Activated CD4-positive, alpha-beta memory T cell treated with anti-CD3 and anti-CD28 coated beads for 36 hours (primary cell): ENCODE measurements around the gene SERINC5. TPM values are rescaled to one million over a fixed set of nuclear protein-coding genes. Genes with fewer than 3 reads are reported as not detected.
A peak's percentile ranks its signal among the peaks of the same experiment; 100 is the strongest.

ENCODE experiments used
- CTCF ChIA-PET: fragments of 350-600 bp; sonication (Branson Sonifier 250); formaldehyde crosslinking; loops from one replicate; lab custom pipeline; 2021; ENCODE audit warnings: antibody characterized with exemption, inconsistent platforms; lab: Charles Lee
- POLR2A ChIA-PET: fragments of 350-600 bp; sonication (Branson Sonifier 250); formaldehyde crosslinking; loops from one replicate; lab custom pipeline; 2021; ENCODE audit warnings: antibody characterized with exemption; lab: Charles Lee
- DNase-seq: peaks from one replicate; pipeline ENCODE4 v3.0.0-alpha.2; 2020
- H3K27ac Mint-ChIP-seq: one replicate; pipeline ENCODE4 v1.8.0; 2021; ENCODE audit warnings: mixed read lengths
- H3K27me3 Mint-ChIP-seq: one replicate; pipeline ENCODE4 v1.8.0; 2021; ENCODE audit warnings: mixed read lengths
- H3K36me3 Mint-ChIP-seq: one replicate; pipeline ENCODE4 v1.8.0; 2021; ENCODE audit warnings: mixed read lengths
- H3K4me1 Mint-ChIP-seq: one replicate; pipeline ENCODE4 v1.8.0; 2021; ENCODE audit warnings: low read depth, mixed read lengths
- H3K4me3 Mint-ChIP-seq: one replicate; pipeline ENCODE4 v1.8.0; 2021; ENCODE audit warnings: mild to moderate bottlenecking, mixed read lengths
- H3K9me3 Mint-ChIP-seq: one replicate; pipeline ENCODE4 v1.8.0; 2021; ENCODE audit warnings: mixed read lengths
- intact Hi-C: fragments of 100-400 bp; cut with micrococcal nuclease; formaldehyde crosslinking; loops from one replicate; pipeline ENCODE4 v1.15.1; 2023
- total RNA-seq, 2 experiments: library from RNA; stranded (reverse); gene quantifications; one replicate each; pipeline ENCODE4 v1.2.3, GENCODE V29; 2021

Gene SERINC5
- total RNA-seq, 2 experiments from 2014 or later = 42.8 to 48.0 TPM

GRCh38 chr5:80225934-80226326, 29.9 kb downstream of the SERINC5 start:
- peak; percentile 7 for DNase-seq
- no peaks in the 10 kb centered on the region for H3K27me3 Mint-ChIP-seq
- no peaks in the 10 kb centered on the region for H3K9me3 Mint-ChIP-seq
- peaks cover 7% of the 10 kb centered on the region for H3K36me3 Mint-ChIP-seq
- no peak overlapping the region for H3K27ac Mint-ChIP-seq
- intact Hi-C loops = no loop called here
- ChIA-PET POLR2A (no interaction called here), CTCF (no interaction called here)
- peaks cover 55% of the 10 kb centered on the region for H3K4me1 Mint-ChIP-seq
- H3K4me3 Mint-ChIP-seq = no peak overlapping the region

GRCh38 chr5:80225189-80225933, 30.5 kb downstream of the SERINC5 start:
- peak; percentile 2 for DNase-seq
- CTCF ChIA-PET = no interaction called here
- Mint-ChIP-seq H3K4me1 (peaks cover 55% of the 10 kb centered on the region), H3K27me3 (no peaks in the 10 kb centered on the region), H3K9me3 (no peaks in the 10 kb centered on the region), H3K36me3 (peaks cover 7% of the 10 kb centered on the region), H3K27ac (peak overlapping the region; percentile 10), H3K4me3 (no peak overlapping the region)
- POLR2A ChIA-PET = no interaction called here
- intact Hi-C loops = no loop called here

DNA sequence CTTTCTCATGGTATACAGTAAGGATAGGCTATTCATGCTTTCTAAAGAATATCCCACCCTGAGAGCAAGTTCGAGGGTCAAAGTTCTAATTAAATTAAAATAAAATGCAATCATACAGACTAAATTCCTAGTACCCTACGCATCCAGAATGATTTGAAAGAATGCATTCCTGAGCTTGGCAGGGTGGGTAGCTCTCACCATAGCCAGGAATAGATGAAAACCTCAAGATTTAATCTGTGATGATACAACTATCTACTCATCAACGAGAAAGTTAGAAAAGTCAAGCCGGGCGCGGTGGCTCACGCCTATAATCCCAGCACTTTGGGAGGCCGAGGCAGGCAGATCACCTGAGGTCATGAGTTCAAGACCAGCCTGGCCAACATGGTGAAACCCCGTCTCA, 32.3 kb downstream of the SERINC5 start:
- CTCF ChIA-PET = no interaction called here
- no peaks in the 10 kb centered on the region for H3K9me3 Mint-ChIP-seq
- intact Hi-C loops = no loop called here
- H3K4me3 Mint-ChIP-seq = no peak overlapping the region
- peak; percentile 7 for DNase-seq
- no peak overlapping the region for H3K27ac Mint-ChIP-seq
- no peaks in the 10 kb centered on the region for H3K27me3 Mint-ChIP-seq
- POLR2A ChIA-PET = no interaction called here
- peaks cover 9% of the 10 kb centered on the region for H3K36me3 Mint-ChIP-seq
- H3K4me1 Mint-ChIP-seq = peaks cover 58% of the 10 kb centered on the region

DNA sequence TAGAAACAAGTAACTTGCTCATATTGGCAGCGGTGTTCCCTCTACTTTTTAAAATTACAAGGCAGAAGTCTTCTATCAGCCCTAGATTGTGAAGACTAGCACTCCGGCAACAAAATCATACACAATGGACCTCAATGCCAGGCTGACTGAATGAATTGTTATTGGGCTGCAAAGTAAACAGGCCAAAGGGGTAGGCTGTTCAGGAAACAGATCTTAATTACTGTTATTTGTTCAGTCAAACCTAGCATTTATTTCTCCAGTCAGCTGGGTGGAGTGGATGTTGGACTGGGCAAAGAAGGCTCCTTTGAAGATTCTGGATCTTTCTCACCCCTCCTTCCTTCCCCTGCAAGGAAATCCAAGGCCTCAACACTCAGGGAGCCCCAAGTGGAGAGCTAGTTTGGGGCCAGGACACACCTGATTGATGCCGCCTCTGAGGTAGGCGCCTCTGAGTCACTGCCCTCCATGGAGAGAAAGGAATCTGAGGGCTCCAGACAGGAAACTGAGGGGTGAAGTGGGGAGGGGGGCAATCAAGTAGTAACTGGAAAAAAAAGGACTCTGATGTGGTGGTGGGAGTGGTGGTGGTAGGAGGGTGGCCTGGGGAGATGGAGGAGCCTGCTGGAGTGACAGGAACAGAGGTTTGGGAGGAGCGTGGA, 35.5 kb downstream of the SERINC5 start:
- Mint-ChIP-seq H3K4me3 (no peak overlapping the region), H3K9me3 (no peaks in the 10 kb centered on the region), H3K4me1 (peaks cover 62% of the 10 kb centered on the region), H3K36me3 (peaks cover 15% of the 10 kb centered on the region), H3K27me3 (no peaks in the 10 kb centered on the region), H3K27ac (peak overlapping the region; percentile 59)
- intact Hi-C loops = no loop called here
- peak; percentile 25 for DNase-seq
- CTCF ChIA-PET = no interaction called here
- POLR2A ChIA-PET = interaction anchor here (1.1 kb wide), 1 partner anchor 18 kb away, joined by 3 read pairs; no protein-coding TSS in a partner anchor

DNA sequence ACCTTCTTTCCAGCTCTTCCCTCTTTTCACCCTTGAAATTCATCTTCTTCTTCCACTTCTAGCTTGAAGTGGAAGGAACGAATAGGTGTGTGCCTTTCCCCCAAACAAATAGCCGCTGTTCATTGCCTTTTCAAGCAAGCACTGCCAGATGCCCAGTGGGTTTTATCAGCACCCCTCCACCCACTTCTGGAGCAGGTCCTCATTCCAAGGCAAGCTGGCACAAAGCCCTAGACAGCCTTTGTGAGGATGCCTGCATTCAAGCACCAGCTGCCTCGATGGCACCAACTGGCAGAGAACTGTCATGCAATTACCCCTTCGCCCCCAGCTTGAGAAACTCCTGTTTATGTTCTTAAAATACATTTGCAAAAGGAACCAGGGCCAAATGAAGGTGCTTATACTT, 36.5 kb downstream of the SERINC5 start:
- H3K4me1 Mint-ChIP-seq = peaks cover 68% of the 10 kb centered on the region
- ChIA-PET POLR2A (interaction anchor here (0.6 to 1.0 kb wide), 3 partner anchors 20 to 28 kb away, joined by 3 to 4 read pairs (median 3); no protein-coding TSS in a partner anchor), CTCF (interaction anchor here (1.5 kb wide), 1 partner anchor 89 kb away, joined by 4 read pairs; no protein-coding TSS in a partner anchor)
- H3K9me3 Mint-ChIP-seq = no peaks in the 10 kb centered on the region
- no peaks in the 10 kb centered on the region for H3K27me3 Mint-ChIP-seq
- peaks cover 16% of the 10 kb centered on the region for H3K36me3 Mint-ChIP-seq
- no peak for DNase-seq
- intact Hi-C loops = loop anchor here (2.0 kb wide), 2 partner anchors 19 to 35 kb away; no protein-coding TSS in a partner anchor
- H3K4me3 Mint-ChIP-seq = peak overlapping the region; percentile 36
- H3K27ac Mint-ChIP-seq = peak overlapping the region; percentile 91

DNA sequence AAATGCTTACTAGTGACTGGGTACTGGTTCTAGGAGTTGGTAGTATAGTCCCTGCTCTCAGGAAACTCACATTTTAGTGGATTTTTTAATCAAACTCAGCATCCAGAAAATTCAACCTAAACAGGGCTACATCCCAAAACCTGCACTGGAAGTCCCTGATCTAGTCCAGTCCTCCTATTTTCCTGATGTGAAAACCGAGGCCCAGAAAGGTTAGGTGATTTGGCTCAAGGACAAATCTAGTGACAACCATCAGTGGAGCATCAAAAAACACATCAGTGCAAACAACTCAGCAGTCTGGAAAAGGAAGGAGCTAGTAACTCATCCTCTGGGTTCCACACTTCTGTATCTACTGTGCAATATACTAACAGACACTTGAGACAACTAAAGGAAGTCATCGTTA, 38.2 kb downstream of the SERINC5 start:
- H3K4me3 Mint-ChIP-seq = peak overlapping the region; percentile 73
- peaks cover 82% of the 10 kb centered on the region for H3K4me1 Mint-ChIP-seq
- intact Hi-C loops = loop anchor here (1.0 to 2.0 kb wide), 4 partner anchors 14 to 57 kb away; no protein-coding TSS in a partner anchor
- ChIA-PET CTCF (interaction anchor here (0.8 to 1.7 kb wide), 6 partner anchors 14 to 126 kb away, joined by 3 to 9 read pairs (median 4); no protein-coding TSS in a partner anchor), POLR2A (interaction anchor here (1.0 to 3.2 kb wide), 4 partner anchors 12 to 38 kb away, joined by 6 to 16 read pairs (median 11); partner anchors contain the start of gene SERINC5)
- no peak for DNase-seq
- H3K27me3 Mint-ChIP-seq = no peaks in the 10 kb centered on the region
- no peaks in the 10 kb centered on the region for H3K9me3 Mint-ChIP-seq
- peaks cover 14% of the 10 kb centered on the region for H3K36me3 Mint-ChIP-seq
- H3K27ac Mint-ChIP-seq = peak overlapping the region; percentile 91

GRCh38 chr5:80216753-80217596, 38.9 kb downstream of the SERINC5 start:
- peak; percentile 64 for DNase-seq
- Mint-ChIP-seq H3K27me3 (no peaks in the 10 kb centered on the region), H3K27ac (peak overlapping the region; percentile 91), H3K4me1 (peaks cover 85% of the 10 kb centered on the region), H3K36me3 (peaks cover 14% of the 10 kb centered on the region), H3K9me3 (no peaks in the 10 kb centered on the region), H3K4me3 (peak overlapping the region; percentile 73)
- ChIA-PET POLR2A (interaction anchor here (0.7 to 3.2 kb wide), 8 partner anchors 12 to 38 kb away, joined by 3 to 16 read pairs (median 6); partner anchors contain the start of gene SERINC5), CTCF (interaction anchor here (1.0 to 1.7 kb wide), 5 partner anchors 13 to 125 kb away, joined by 3 to 9 read pairs (median 5); no protein-coding TSS in a partner anchor)
- intact Hi-C loops = loop anchor here (1.0 to 2.0 kb wide), 2 partner anchors 23 to 58 kb away; no protein-coding TSS in a partner anchor

DNA sequence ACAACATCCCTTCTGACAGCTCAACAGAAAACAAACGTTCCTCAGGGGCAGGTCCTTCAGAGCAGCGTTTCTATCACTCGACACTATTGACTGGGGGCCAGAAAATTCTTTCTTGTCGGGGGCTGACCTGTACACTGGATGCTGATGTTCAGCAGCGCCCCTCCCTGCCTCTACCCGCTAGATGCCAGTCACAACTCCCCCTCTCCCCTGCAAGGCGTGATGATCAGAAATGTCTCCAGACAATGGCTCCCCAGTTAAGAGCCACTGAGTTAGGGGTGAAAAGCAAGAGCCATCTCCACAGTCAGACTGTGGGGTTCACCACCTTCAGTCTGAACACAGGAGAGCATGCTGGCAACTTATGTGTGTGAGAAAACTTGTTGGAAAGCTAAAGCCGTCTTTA, 39.8 kb downstream of the SERINC5 start:
- H3K27ac Mint-ChIP-seq = peak overlapping the region; percentile 89
- ChIA-PET POLR2A (interaction anchor here (1.2 to 3.2 kb wide), 6 partner anchors 11 to 76 kb away, joined by 4 to 16 read pairs (median 8); partner anchors contain the start of gene SERINC5), CTCF (interaction anchor here (1.0 to 1.7 kb wide), 4 partner anchors 34 to 125 kb away, joined by 3 to 9 read pairs (median 3); no protein-coding TSS in a partner anchor)
- H3K27me3 Mint-ChIP-seq = no peaks in the 10 kb centered on the region
- peaks cover 90% of the 10 kb centered on the region for H3K4me1 Mint-ChIP-seq
- H3K36me3 Mint-ChIP-seq = peaks cover 14% of the 10 kb centered on the region
- peak overlapping the region; percentile 70 for H3K4me3 Mint-ChIP-seq
- no peaks in the 10 kb centered on the region for H3K9me3 Mint-ChIP-seq
- intact Hi-C loops = loop anchor here (1.0 to 2.0 kb wide), 2 partner anchors 22 to 59 kb away; no protein-coding TSS in a partner anchor
- DNase-seq = no peak

GRCh38 chr5:80215523-80215922, 40.3 kb downstream of the SERINC5 start:
- H3K9me3 Mint-ChIP-seq = no peaks in the 10 kb centered on the region
- intact Hi-C loops = no loop called here
- H3K36me3 Mint-ChIP-seq = peaks cover 15% of the 10 kb centered on the region
- peaks cover 91% of the 10 kb centered on the region for H3K4me1 Mint-ChIP-seq
- ChIA-PET CTCF (interaction anchor here (1.0 to 1.2 kb wide), 2 partner anchors 9 to 35 kb away, joined by 3 read pairs; no protein-coding TSS in a partner anchor), POLR2A (interaction anchor here (0.9 to 3.2 kb wide), 5 partner anchors 10 to 75 kb away, joined by 3 to 16 read pairs (median 6); no protein-coding TSS in a partner anchor)
- peak overlapping the region; percentile 89 for H3K27ac Mint-ChIP-seq
- H3K27me3 Mint-ChIP-seq = no peaks in the 10 kb centered on the region
- H3K4me3 Mint-ChIP-seq = peak overlapping the region; percentile 70
- no peak for DNase-seq

GRCh38 chr5:80213466-80213865, 42.4 kb downstream of the SERINC5 start:
- CTCF ChIA-PET = no interaction called here
- Mint-ChIP-seq H3K4me3 (no peak overlapping the region), H3K4me1 (peaks cover 91% of the 10 kb centered on the region), H3K9me3 (no peaks in the 10 kb centered on the region), H3K36me3 (peaks cover 15% of the 10 kb centered on the region), H3K27me3 (no peaks in the 10 kb centered on the region), H3K27ac (peak overlapping the region; percentile 77)
- intact Hi-C loops = no loop called here
- no peak for DNase-seq
- POLR2A ChIA-PET = interaction anchor here (2.5 kb wide), 1 partner anchor 43 kb away, joined by 16 read pairs; the partner anchor contains the start of gene SERINC5
